Smooth muscle cell of the brain vasculature (primary cell): ENCODE measurements around the gene RPL29.
"Not testable (repeated sequence)": the region's sequence is repeated elsewhere in the genome, so short reads cannot be mapped to it uniquely, and the experiment has no call there.

Experiments used
- DNase-seq: peaks from one replicate; pipeline ENCODE4 v3.0.0-alpha.2; 2012; ENCODE audit warnings: low read depth, low spot score

The RPL29 gene

DNA sequence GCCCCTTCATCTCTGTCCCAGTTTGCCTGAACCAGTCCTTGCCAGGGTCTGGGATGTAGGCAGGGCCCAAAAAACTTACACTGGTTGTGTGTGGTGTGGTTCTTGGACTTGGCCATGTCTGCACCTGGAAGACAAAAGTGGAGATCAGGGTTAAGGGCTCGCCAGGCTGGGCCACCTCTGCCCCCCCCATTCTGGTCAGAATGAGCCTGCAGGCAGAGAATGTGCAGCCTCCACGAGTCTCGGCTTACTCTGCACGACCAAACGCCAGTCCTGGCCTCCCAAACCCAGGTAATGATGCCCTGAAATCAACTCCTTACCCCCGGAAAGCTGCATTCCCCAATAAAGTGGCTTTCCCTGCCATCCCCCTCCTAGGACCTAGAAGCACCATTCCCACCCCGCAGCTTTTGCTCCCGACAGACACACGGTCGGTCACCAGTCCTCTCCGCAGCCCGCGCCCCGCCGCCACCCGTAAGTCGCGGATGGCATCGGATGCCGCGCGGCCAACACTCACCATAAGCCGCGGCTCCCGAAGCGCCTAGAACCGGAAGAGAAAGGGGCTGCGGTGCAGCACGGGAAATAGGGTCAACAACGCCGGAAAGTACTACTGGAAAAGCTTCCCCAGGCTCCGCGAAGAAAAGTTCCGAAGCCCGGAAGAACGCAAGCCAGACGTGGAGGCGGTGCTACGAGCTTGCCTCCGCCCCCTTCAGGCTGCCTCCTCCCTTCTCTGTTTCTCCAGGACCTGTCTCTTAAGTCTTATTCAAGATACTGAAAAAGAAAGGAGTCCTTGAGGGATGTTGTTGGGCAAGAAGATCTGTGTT is at the start of gene RPL29:
Gene RPL29, minus strand, starts transcription at position 550 of the 818 bp plus-strand sequence. Its CDS starts 434 bp downstream, at position 116.
- DNase-seq, result peak; percentile 88

DNA sequence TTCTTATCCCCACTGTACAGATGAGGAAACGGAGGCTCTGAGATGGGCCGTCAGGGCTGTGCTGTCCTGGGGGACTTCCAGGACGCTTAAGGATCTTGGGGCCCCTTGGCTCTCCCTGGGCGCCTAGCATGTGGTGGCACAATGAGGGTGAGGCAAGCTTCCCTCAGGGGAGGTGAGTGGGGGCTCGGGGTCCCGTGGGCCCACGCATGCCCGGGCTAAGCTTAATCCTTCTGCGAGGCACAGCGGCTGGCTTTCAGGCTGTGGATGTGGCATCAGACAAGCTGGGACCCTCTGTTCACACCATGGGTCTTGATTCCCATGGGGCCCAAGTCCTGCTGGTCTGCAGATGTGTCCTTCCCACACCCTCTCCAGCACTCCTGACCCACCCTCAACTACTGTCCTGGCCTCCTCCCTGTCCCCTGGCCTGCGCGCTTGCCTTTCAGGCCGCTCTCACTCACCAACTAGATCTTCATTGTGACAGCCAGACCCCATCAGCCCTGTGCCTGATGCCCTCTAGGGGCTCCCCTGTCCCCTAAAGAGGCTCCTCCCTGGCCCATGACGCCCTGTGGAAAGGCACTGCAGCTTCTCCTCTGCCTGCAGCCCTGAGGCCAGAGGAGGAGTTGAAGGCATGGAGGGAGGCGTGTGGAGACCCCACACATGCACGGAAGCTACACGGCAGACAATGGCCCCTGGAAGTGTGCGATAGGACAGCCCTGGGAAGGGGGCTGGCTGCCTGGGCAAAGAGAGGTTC is 49.3 kb upstream of the RPL29 start:
- DNase-seq, result no peak

DNA sequence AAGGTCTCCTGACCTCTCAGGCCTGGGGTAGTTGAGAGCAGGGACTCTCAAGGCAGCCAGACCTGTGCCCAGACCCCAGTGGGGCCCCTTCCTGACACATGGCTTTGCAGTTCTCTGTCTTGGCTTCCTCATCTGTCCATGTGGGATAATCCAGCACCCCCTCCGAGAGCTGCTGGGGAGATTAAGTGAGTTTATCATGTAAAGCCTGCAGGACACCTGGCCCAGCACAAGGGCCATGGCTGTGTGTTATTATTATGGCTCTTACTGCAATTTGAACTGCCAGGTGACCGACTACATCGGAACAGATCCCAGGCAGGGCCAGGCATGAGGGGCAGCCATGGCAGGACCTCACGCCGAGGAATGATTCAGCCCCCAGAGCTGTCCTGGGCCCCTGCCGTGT is 48.1 kb upstream of the RPL29 start:
- no peak for DNase-seq

DNA sequence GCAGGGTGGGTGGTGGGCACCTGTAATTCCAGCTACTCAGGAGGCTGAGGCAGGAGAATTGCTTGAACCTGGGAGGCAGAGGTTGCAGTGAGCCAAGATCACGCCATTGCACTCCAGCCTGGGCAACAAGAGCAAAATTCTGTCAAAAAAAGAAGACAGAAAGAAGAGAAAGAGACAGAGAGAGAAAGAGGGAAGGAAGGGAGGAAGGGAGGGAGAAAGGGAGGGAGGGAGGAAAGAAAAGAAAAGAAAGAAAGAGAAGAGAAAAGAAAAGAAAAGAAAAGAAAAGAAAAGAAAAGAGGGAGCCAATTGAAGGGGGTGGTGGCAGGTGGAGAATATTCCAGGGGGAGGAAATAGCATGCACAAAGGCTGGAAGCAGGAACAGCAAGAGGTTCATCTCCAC is 47.3 kb upstream of the RPL29 start:
- not testable (repeated sequence) for DNase-seq

DNA sequence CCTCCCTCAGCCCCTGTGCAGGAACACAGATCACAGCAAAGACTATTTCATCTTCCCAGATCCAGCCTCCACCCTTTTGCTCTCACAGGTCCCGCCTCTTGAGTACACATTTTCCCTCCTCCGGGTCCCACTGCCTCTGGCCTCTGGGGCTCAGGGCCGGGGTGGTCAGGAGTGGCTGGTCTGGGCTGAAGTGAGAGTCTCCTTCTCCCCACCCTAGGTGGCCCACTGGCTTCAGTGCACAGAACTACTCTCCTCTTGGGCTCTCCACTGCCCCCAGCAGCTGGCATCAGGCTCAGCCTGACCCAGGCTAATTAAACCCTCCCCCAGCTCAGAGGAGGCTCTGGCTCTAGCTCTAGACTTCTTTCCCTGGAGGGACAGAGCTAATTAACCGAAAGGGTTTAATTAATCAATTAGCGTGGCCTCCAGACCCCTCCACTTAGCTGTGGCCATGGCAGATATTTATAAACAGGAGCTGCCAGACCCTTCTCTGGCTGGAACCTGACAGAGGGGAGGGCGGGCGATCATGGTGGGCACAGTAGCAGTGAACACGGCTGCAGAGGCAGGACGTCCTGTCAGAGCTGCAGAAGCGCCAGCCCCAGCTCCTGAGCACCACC is 45.5 kb upstream of the RPL29 start:
- no peak for DNase-seq

DNA sequence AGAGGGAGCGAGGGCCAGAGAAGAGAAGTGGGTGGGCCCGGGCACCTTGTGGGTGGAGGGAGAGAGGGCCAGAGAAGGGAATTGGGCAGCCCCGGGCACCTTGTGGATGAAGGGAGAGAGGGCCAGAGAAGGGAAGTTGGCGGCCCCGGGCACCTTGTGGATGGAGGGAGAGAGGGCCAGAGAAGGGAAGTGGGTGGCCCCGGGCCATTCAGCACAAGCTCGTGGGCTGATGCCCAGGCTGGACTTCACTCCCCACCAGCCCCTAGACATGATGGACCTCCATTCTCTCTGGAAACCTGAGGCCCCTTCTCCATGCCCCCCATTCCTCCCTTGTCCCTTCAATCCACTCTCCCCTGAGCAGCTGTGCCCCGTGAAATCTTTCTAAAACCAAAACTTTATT is 44.9 kb upstream of the RPL29 start:
- DNase-seq, result no peak

DNA sequence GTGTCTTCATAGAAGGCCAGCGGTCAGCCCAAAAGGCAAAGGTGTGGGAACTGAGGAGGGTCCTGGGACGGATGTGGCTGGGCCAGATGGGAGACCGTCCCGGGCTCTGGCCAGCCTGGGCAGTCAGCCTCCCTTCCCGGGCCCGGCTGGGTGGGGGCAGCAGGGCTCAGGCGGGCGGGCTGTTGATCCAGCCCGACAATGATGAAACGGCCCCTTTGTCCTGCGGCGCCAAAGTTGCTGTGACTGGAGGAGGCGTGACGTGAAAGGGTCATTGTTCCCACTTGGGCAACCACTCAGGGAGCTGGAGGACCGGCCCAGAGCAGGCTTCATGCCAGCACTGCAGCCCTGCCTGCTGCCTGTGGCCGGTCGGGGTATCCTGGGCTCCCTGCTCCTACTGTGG is 44.2 kb upstream of the RPL29 start:
- no peak for DNase-seq

DNA sequence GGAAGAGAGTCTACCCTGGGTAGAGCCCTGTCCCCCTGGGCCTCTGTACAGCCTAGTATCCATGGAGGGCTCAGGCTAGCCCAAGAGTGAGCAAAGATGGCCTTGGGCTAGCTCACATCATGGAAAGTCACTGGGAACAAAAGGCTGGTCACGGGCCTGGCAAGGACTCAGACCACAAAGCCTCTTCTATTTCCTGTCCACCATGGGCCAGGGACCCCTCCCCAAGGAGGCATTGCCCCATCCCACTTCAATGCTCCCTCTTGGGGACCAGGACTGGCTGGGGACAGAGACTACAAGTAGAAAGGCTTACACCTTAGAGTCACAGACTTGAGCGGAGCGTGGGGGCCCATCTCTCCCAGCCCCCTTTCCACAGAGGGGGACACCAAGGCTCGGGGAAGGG is 43.7 kb upstream of the RPL29 start:
- no peak for DNase-seq

DNA sequence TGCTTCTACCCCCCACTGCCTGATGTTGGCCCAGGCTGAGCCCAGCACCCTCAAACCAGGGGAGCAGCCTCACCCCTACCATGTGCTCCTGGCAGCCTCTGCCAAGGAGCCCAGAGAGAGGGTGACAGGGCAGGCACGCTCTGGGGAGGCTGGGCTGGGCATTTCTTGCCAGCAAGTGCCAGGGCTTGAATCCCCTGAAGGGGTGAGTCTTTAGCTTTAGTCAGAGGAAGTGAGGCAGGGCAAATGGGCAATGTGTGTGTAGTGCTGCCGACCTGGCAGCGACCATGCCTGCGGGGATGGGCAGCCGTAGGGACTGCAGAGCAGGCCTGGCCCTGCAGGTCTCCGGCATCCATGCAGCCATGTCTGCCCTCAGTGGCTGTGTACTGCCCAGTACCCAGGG is 42.5 kb upstream of the RPL29 start:
- DNase-seq, result no peak

DNA sequence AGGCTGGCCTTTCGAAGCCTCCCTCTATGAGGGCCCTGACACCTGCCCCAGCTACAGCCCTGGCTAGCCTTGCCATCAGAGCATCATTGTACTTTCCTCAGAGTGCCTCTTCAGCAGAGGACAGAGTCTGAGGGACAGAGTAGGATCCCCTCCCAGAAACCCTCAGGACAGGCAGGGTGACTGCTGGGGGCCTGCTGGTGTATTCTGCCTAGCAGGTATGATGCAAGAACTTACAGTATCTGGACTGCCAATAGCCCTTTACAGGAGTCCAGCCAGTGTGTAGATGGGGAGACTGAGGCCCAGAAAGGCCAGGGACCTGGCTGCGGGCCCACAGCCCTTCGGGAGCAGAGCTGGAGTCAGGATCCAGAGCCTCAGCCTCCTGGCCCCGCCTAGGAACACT is 41.6 kb upstream of the RPL29 start:
- DNase-seq, result no peak

DNA sequence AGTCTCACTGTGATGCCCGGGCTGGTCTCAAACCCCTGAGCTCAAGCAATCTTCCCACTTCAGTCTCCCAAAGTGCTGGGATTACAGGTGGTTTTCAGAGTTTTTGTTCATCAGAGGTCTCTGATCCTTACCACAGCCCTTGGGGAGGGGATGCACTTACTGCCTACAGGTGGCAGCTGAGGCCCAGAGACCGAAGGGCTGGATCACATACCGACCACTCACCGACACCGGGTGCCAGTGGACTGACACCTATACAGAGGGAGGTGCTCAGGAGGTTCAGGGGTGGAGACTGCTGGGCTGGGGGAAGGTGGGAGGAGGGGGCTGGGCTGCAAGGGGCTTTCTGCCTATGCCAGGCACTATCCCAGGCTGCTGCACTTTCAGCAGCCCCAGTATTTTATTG is 41.1 kb upstream of the RPL29 start:
- no peak for DNase-seq

DNA sequence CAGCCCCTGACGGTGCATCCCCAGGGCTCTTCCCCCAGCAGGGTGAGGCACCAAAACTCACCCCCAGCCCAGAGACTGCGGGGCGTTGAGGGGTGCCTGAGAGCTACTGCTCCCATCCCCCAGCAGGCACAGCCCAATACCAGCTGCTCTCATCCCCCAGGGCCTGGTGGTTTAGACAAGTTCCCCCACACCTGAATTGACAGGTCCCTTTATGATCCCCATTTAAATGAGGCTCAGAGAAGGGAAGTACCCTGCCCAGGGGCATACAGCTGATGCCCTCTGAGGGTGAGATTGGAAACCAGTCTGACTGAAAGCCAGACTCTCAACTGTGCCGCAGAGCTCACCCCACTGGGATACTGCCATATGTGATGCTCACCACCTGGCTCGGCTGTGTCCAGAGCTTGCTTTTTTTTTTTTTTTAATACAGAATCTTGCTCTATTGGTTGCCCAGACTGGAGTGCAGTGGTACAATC is 40.6 kb upstream of the RPL29 start:
- no peak for DNase-seq

DNA sequence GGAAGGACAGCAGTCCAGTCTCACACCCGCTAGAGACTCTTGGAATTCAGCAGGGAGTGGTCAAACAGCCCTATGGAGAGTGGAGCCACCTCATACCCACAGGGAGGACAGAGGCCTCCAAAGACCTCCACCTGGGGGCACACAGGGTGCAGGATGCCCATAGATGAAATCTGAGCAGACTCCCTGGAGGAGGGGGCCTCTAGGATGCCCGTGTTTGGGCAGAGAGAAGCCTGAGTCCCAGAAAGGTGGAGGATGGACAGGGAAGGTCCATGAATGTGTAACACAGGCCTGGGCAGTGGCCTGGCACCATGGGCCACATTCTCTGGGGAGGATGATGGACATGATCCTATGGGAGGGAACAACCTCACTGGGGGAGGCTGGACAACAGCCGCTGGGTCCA is 39.0 kb upstream of the RPL29 start:
- no peak for DNase-seq

DNA sequence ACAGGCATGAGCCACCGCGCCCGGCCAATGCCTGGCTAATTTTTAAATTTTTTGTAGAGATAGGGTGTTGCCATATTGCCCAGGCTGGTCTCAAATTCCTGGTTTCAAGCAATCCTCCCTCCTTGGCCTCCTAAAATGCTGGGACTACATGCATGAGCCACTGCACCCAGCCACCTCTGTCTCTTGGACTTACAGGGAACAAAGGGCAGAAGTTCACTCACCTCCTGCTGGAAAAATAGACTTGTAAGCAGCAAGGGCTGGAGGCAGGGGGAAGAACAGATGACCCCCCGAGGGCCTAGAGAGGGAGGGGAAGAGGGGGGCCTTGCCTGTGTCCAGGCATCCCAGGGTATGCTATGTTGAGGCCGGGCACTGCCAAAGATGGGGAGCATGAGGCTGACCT is 38.5 kb upstream of the RPL29 start:
- DNase-seq, result no peak

DNA sequence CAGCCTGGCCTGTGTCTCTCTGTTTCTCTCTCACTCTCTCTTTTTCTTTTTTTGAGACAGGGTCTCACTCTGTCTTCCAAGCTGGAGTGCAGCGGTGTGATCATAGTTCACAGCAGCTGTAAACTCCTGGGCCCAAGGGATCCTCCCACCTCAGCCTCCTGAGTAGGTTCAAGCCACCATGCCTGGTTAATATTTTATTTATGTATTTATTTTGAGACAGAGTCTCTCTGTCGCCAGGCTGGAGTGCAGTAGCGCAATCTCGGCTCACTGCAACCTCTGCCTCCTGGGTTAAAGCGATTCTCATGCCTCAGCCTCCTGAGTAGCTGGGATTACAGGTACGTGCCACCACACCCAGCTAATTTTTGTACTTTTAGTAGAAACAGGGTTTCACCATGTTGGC is 38.1 kb upstream of the RPL29 start:
- not testable (repeated sequence) for DNase-seq

DNA sequence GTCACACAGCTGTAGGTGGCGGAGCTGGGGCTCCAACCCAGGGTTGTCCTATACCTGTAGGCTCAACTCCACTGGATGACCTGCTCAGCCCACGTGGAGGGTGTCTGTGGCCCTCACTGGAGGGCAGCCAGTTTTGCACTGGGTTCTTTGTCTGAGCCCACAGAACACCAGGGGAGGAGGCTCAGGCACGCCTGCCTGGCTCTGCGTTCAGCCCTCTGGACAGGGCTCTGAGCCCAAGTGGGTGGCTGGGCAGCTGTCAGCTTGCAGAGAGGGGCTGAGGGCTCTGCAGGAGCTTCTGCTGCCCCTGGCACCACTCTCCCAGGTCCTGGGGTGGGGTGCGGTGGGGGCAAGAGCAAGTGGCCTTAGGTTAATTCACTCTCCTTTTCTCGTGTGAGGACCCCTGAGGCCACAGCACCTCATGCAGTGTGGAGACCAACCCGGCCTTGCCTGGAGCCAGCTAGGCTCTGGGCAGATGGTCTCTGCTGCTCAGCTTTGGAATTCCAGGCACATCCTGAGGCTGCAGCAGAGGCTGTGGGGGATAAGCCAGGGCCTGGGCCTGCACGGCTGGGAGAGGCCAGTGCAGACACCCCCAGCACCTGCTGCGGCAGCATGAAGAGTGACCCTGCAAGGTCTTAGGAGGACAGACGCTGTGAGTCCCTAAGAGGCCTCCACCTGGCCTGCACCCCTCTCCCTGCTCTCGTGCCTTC is 37.2 kb upstream of the RPL29 start:
- DNase-seq, result no peak

DNA sequence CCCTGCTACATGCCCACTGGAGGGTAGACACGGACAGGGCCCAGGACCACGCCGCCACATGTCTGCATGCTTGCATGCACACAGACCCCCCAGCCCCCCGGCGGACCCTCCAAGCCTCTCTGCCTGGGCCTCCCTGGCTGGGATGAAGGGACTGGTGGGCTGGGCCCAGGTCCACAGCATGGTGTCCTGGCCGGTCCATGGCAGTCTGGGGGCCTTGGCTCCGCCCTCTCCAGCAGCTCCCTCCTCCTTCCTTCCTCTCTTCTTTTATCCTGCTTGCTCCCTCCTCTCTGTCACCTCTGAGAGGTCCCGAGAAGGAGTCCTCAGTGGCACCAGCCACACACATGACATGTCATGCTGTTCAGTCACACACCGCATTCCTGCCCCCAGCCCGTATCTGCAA is 36.2 kb upstream of the RPL29 start:
- DNase-seq, result no peak

DNA sequence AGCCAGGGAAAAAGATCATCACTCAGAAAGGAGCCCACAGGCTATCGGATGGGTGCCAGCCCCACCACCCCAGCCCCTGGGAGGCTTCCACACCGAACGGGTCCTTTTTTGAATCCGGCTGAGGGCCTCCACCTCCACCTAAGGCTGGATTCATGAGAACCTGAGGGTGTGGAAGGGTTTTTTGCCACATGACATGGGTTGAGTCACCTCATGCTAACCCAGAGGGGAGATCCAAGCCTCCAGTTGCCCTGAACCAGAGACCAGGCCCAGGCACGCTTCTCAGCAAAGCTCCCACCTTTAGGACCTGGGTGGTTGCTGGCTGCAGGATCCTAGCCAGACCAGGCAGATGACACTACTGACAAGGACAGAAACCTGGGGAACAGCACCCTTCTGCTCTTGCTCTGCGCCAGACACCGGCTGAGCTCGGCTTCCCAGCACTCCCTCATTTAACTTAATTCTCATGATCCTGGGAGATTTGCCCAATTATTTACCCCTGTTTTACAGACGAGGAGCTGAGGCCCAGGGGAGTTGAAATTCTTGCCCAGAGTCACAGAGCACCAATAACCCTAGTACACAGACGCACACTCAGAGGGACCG is 35.1 kb upstream of the RPL29 start:
- DNase-seq, result no peak

DNA sequence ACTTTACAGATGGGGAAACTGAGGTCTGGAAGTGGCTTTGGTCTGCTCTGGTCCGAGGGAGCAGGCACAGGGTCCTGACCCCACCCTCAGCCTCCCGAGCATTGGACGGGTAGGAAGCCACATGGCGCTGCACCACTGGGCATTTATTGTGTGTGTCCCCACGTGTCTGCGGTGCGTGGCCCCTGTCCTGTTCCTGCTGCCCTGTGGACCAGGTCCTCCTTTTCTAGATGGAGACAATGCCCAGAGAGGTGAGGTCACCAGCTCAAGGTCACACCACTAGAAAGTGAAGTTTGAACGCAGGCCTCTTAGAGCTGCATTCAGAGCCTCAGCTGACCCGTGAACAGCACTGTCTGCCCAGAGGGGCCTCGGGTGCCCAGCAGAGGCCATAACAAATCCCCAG is 33.8 kb upstream of the RPL29 start:
- no peak for DNase-seq

DNA sequence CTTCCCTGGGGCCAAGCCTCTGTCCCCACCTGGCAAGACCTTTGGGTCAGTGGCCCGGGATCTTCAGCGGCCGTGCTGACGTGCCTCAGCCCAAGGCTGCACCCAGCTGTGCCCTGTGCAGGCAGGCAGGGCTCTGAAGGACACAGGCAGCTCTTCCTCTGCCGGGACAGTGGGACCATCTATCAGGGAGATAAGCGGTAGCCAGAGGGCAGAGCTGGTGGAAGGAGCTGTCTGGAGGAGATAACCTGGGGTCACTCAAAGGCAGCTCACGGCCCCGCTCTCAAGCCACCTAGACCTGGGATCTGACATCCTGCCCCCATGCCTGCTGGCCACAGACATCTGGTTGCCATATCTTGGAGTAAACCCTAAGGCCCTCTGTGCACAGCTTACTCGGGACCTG is 33.4 kb upstream of the RPL29 start:
- no peak for DNase-seq

DNA sequence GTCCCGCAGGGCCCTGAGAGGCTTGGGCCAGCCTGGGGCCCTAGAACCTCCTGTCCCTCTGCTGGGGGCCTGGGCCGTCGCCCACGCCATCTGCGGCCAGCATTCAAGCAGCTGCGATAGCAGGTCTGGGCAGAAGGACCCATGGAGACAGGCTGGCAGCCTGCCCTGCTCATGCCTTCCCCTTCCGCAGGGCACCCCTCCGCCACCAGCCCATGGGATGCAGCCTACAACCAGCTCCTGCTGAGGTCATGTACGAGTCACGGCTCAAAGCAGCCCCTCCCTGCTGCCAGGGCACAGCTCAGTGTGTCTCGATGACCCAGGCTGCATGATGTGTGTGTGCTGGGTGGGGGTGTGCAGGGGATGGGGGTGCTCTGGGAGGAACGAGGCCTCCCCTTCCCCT is 32.9 kb upstream of the RPL29 start:
- no peak for DNase-seq

DNA sequence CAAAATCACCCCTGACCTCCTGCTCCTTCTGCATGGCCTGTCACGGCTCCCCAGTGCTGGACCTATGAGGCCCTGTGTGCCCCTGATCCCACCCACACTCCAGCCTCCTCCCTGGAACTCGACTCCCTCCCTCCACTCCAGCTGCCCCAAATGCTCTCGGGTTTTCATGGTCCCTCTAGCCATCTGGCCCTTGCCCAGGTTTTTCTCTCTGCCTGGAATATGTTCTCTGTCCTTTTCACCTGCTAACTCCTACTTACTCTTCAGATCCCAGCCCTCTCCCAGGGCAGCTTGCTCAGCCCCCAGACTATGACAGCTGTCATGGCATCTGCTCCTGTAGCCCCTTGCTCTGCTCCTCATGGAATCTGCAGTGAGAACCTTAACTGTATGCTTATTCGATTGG is 30.3 kb upstream of the RPL29 start:
- no peak for DNase-seq
